ENCODE measurements around the gene SLAMF7.
"Not testable (repeated sequence)": the region's sequence is repeated elsewhere in the genome, so short reads cannot be mapped to it uniquely, and the experiment has no call there.

Gene SLAMF7

GRCh38 chr1:160711602-160712311 lies 27.3 kb upstream of the SLAMF7 start, which contains the start of gene CD48:
TSS of gene CD48 (minus strand) at chr1:160711822. CDS start at chr1:160711763, 59 bp downstream.
- H3K27me3 Mint-ChIP-seq, result no peaks in the 10 kb centered on the region
- H3K36me3 Mint-ChIP-seq (ENCODE audit: low read depth), result no peaks in the 10 kb centered on the region
- H3K4me1 Mint-ChIP-seq (ENCODE audit: low read depth), result peaks cover 50% of the 10 kb centered on the region
- peak within 1 kb of the TSS; percentile 86 for H3K27ac Mint-ChIP-seq
- intact Hi-C loops (cut with micrococcal nuclease), result no loop called here
- H3K4me3 Mint-ChIP-seq, result peak within 1 kb of the TSS; percentile 72
- no peaks in the 10 kb centered on the region for H3K9me3 Mint-ChIP-seq

GRCh38 chr1:160712525-160713080 lies 26.4 kb upstream of the SLAMF7 start:
- intact Hi-C loops (cut with micrococcal nuclease); H3K4me3 Mint-ChIP-seq; H3K9me3 Mint-ChIP-seq; H3K27me3 Mint-ChIP-seq; H3K36me3 Mint-ChIP-seq (ENCODE audit: low read depth): not testable (repeated sequence)
- Mint-ChIP-seq H3K27ac (peak overlapping the region; percentile 86), H3K4me1 (ENCODE audit: low read depth) (peaks cover 58% of the 10 kb centered on the region)

GRCh38 chr1:160713161-160713560 lies 25.9 kb upstream of the SLAMF7 start:
- Mint-ChIP-seq H3K4me1 (ENCODE audit: low read depth) (peaks cover 64% of the 10 kb centered on the region), H3K9me3 (no peaks in the 10 kb centered on the region), H3K4me3 (no peak overlapping the region), H3K27ac (peak overlapping the region; percentile 86), H3K36me3 (ENCODE audit: low read depth) (no peaks in the 10 kb centered on the region), H3K27me3 (no peaks in the 10 kb centered on the region)
- intact Hi-C loops (cut with micrococcal nuclease), result no loop called here

GRCh38 chr1:160714034-160714648 lies 24.9 kb upstream of the SLAMF7 start:
- H3K9me3 Mint-ChIP-seq; intact Hi-C loops (cut with micrococcal nuclease); H3K27me3 Mint-ChIP-seq; H3K4me3 Mint-ChIP-seq; H3K36me3 Mint-ChIP-seq (ENCODE audit: low read depth): not testable (repeated sequence)
- H3K4me1 Mint-ChIP-seq (ENCODE audit: low read depth), result peaks cover 74% of the 10 kb centered on the region
- peak overlapping the region; percentile 58 for H3K27ac Mint-ChIP-seq

GRCh38 chr1:160716013-160716412 lies 23.0 kb upstream of the SLAMF7 start:
- intact Hi-C loops (cut with micrococcal nuclease), result no loop called here
- H3K4me3 Mint-ChIP-seq, result no peak overlapping the region
- no peaks in the 10 kb centered on the region for H3K27me3 Mint-ChIP-seq
- H3K9me3 Mint-ChIP-seq, result no peaks in the 10 kb centered on the region
- no peaks in the 10 kb centered on the region for H3K36me3 Mint-ChIP-seq (ENCODE audit: low read depth)
- no peak overlapping the region for H3K27ac Mint-ChIP-seq
- H3K4me1 Mint-ChIP-seq (ENCODE audit: low read depth), result peaks cover 84% of the 10 kb centered on the region

- no peaks in the 10 kb centered on the region for H3K27me3 Mint-ChIP-seq
- H3K27ac Mint-ChIP-seq, result peak overlapping the region; percentile 83
- H3K4me1 Mint-ChIP-seq (ENCODE audit: low read depth), result peaks cover 74% of the 10 kb centered on the region
- H3K9me3 Mint-ChIP-seq, result no peaks in the 10 kb centered on the region
- no peaks in the 10 kb centered on the region for H3K36me3 Mint-ChIP-seq (ENCODE audit: low read depth)
- no peak overlapping the region for H3K4me3 Mint-ChIP-seq
- intact Hi-C loops (cut with micrococcal nuclease), result no loop called here
These were observed 21.7 kb upstream of the SLAMF7 start for GRCh38 chr1:160717306-160717705.

GRCh38 chr1:160718210-160718609 lies 20.8 kb upstream of the SLAMF7 start:
- intact Hi-C loops (cut with micrococcal nuclease), result no loop called here
- Mint-ChIP-seq H3K9me3 (no peaks in the 10 kb centered on the region), H3K27me3 (no peaks in the 10 kb centered on the region), H3K4me1 (ENCODE audit: low read depth) (peaks cover 74% of the 10 kb centered on the region), H3K27ac (peak overlapping the region; percentile 83), H3K4me3 (no peak overlapping the region), H3K36me3 (ENCODE audit: low read depth) (no peaks in the 10 kb centered on the region)

GRCh38 chr1:160720356-160721085 lies 18.5 kb upstream of the SLAMF7 start:
- Mint-ChIP-seq H3K27me3 (no peaks in the 10 kb centered on the region), H3K4me1 (ENCODE audit: low read depth) (peaks cover 70% of the 10 kb centered on the region), H3K27ac (peak overlapping the region; percentile 83), H3K36me3 (ENCODE audit: low read depth) (no peaks in the 10 kb centered on the region), H3K4me3 (peak overlapping the region; percentile 6), H3K9me3 (no peaks in the 10 kb centered on the region)
- intact Hi-C loops (cut with micrococcal nuclease), result no loop called here

GRCh38 chr1:160721473-160721872 lies 17.6 kb upstream of the SLAMF7 start:
- Mint-ChIP-seq H3K27me3 (no peaks in the 10 kb centered on the region), H3K9me3 (no peaks in the 10 kb centered on the region), H3K4me1 (ENCODE audit: low read depth) (peaks cover 64% of the 10 kb centered on the region), H3K4me3 (no peak overlapping the region), H3K36me3 (ENCODE audit: low read depth) (no peaks in the 10 kb centered on the region), H3K27ac (no peak overlapping the region)
- intact Hi-C loops (cut with micrococcal nuclease), result no loop called here

- intact Hi-C loops (cut with micrococcal nuclease), result no loop called here
- Mint-ChIP-seq H3K27ac (no peak overlapping the region), H3K4me1 (ENCODE audit: low read depth) (peaks cover 52% of the 10 kb centered on the region), H3K4me3 (no peak overlapping the region), H3K27me3 (no peaks in the 10 kb centered on the region), H3K36me3 (ENCODE audit: low read depth) (no peaks in the 10 kb centered on the region), H3K9me3 (no peaks in the 10 kb centered on the region)
These were observed 16.3 kb upstream of the SLAMF7 start for GRCh38 chr1:160722726-160723125.

GRCh38 chr1:160723332-160723731 lies 15.7 kb upstream of the SLAMF7 start:
- Mint-ChIP-seq H3K36me3 (ENCODE audit: low read depth) (no peaks in the 10 kb centered on the region), H3K27me3 (no peaks in the 10 kb centered on the region), H3K4me1 (ENCODE audit: low read depth) (peaks cover 46% of the 10 kb centered on the region), H3K9me3 (no peaks in the 10 kb centered on the region), H3K27ac (no peak overlapping the region), H3K4me3 (no peak overlapping the region)
- intact Hi-C loops (cut with micrococcal nuclease), result no loop called here

GRCh38 chr1:160724465-160725242 lies 14.4 kb upstream of the SLAMF7 start:
- H3K36me3 Mint-ChIP-seq (ENCODE audit: low read depth), result no peaks in the 10 kb centered on the region
- no peaks in the 10 kb centered on the region for H3K27me3 Mint-ChIP-seq
- H3K4me1 Mint-ChIP-seq (ENCODE audit: low read depth), result peaks cover 32% of the 10 kb centered on the region
- H3K27ac Mint-ChIP-seq, result no peak overlapping the region
- no peak overlapping the region for H3K4me3 Mint-ChIP-seq
- intact Hi-C loops (cut with micrococcal nuclease), result loop anchor here (5.0 kb wide), 1 partner anchor 42 kb away; no protein-coding TSS in a partner anchor
- H3K9me3 Mint-ChIP-seq, result no peaks in the 10 kb centered on the region

GRCh38 chr1:160726114-160726497 lies 12.9 kb upstream of the SLAMF7 start:
- no peaks in the 10 kb centered on the region for H3K9me3 Mint-ChIP-seq
- no peak overlapping the region for H3K27ac Mint-ChIP-seq
- no peaks in the 10 kb centered on the region for H3K27me3 Mint-ChIP-seq
- H3K36me3 Mint-ChIP-seq (ENCODE audit: low read depth), result no peaks in the 10 kb centered on the region
- intact Hi-C loops (cut with micrococcal nuclease), result loop anchor here (1.0 to 5.0 kb wide), 2 partner anchors 44 to 104 kb away; no protein-coding TSS in a partner anchor
- H3K4me3 Mint-ChIP-seq, result no peak overlapping the region
- peaks cover 19% of the 10 kb centered on the region for H3K4me1 Mint-ChIP-seq (ENCODE audit: low read depth)
